Measurements from ENCODE around the gene PER1.

GRCh38 chr17:8188263-8188839, 36.1 kb upstream of the PER1 start:
- no peak for TF ChIP-seq POLR2AphosphoS5 (IDR thresholded peaks at IDR 0.05)
- TF ChIP-seq POLR2A (IDR thresholded peaks at IDR 0.05; ENCODE audit: low read depth) = no peak
- no peak for TF ChIP-seq CTCF (IDR thresholded peaks at IDR 0.05)

Data from esophagus muscularis mucosa (tissue), 3 donors.